WTC11 (cell line): ENCODE results near the gene COX10.

ENCODE experiments used
- ARID4B ChIP-seq: sonication (generic); formaldehyde crosslinking; IDR thresholded peaks from 2 replicates; pipeline ENCODE4 v1.8.0; 2023; ENCODE audit warnings: missing genetic modification reagents, mild to moderate bottlenecking, borderline replicate concordance
- ATF2 ChIP-seq: sonication (generic); formaldehyde crosslinking; IDR thresholded peaks from 2 replicates; pipeline ENCODE4 v1.8.1; 2022; ENCODE audit warnings: low read depth, missing genetic modification reagents, borderline replicate concordance
- ATF3 ChIP-seq: sonication (generic); formaldehyde crosslinking; conservative IDR thresholded peaks from 2 replicates; pipeline ENCODE4 v1.8.1; 2022; ENCODE audit warnings: mild to moderate bottlenecking, missing genetic modification reagents
- CTCF ChIP-seq: fragments of 200-600 bp; IDR thresholded peaks from 2 replicates; pipeline ENCODE4 v1.8.0; 2022; ENCODE audit warnings: antibody characterized with exemption
- E2F1 ChIP-seq: sonication (generic); formaldehyde crosslinking; IDR thresholded peaks from 2 replicates; pipeline ENCODE4 v1.8.0; 2022; ENCODE audit warnings: mild to moderate bottlenecking, missing genetic modification reagents
- IRF1 ChIP-seq: sonication (generic); formaldehyde crosslinking; IDR thresholded peaks from 2 replicates; pipeline ENCODE4 v1.8.0; 2023; ENCODE audit warnings: missing genetic modification reagents
- JUN ChIP-seq: sonication (generic); formaldehyde crosslinking; IDR thresholded peaks from 2 replicates; pipeline ENCODE4 v1.8.0; 2023; ENCODE audit warnings: mild to moderate bottlenecking, missing genetic modification reagents
- MAX ChIP-seq: sonication (generic); formaldehyde crosslinking; IDR thresholded peaks from 2 replicates; pipeline ENCODE4 v1.8.0; 2022; ENCODE audit warnings: mild to moderate bottlenecking, missing genetic modification reagents
- NR2C2 ChIP-seq: sonication (generic); formaldehyde crosslinking; IDR thresholded peaks from 2 replicates; pipeline ENCODE4 v1.8.0; 2022; ENCODE audit warnings: mild to moderate bottlenecking, missing genetic modification reagents
- SMAD3 ChIP-seq: sonication (generic); formaldehyde crosslinking; IDR thresholded peaks from 2 replicates; pipeline ENCODE4 v1.8.0; 2022; ENCODE audit warnings: missing genetic modification reagents, mild to moderate bottlenecking, borderline replicate concordance
- SMAD4 ChIP-seq: sonication (generic); formaldehyde crosslinking; IDR thresholded peaks from 2 replicates; pipeline ENCODE4 v1.8.0; 2022; ENCODE audit warnings: mild to moderate bottlenecking, missing genetic modification reagents
- SP1 ChIP-seq: sonication (generic); formaldehyde crosslinking; conservative IDR thresholded peaks from 2 replicates; pipeline ENCODE4 v1.8.1; 2022; ENCODE audit warnings: missing genetic modification reagents

- TF ChIP-seq ARID4B (CRISPR knock-in tag) (no peak), CTCF (no peak), E2F1 (CRISPR knock-in tag) (no peak), ATF2 (CRISPR knock-in tag) (no peak), SP1 (CRISPR knock-in tag) (no peak), SMAD3 (CRISPR knock-in tag) (no peak), JUN (CRISPR knock-in tag) (no peak), SMAD4 (CRISPR knock-in tag) (no peak), MAX (CRISPR knock-in tag) (no peak), ATF3 (CRISPR knock-in tag) (no peak), NR2C2 (CRISPR knock-in tag) (no peak), IRF1 (no peak)
Observed at GRCh38 chr17:14200354-14200753, 131.1 kb downstream of the COX10 start.
